HCT116 (cell line): ENCODE results near the gene PCDHGA4. TPM values are rescaled to one million over a fixed set of nuclear protein-coding genes. Genes with fewer than 3 reads are reported as not detected.
"Not testable (repeated sequence)": the region's sequence is repeated elsewhere in the genome, so short reads cannot be mapped to it uniquely, and the experiment has no call there.

Source experiments
- ATAC-seq: fragments of 200-7000 bp; cut with Tn5 transposase; 2 replicates; pipeline ENCODE4 v1.9.1; 2020; ENCODE audit warnings: mild to moderate bottlenecking, moderate library complexity
- BruUV-seq: library from RNA; stranded (reverse); fragments of 400-500 nt; replicated peaks from 2 replicates; lab custom pipeline; 2021; lab: Mats Ljungman, UMichigan
- CTCF ChIA-PET: fragments of 300-600 bp; sonication (Branson Sonifier 250); formaldehyde crosslinking; loops from one replicate; lab custom pipeline; 2021; ENCODE audit warnings: antibody characterized with exemption; lab: Charles Lee
- POLR2A ChIA-PET: fragments of 300-600, 350-600 bp; sonication (Branson Sonifier 250); formaldehyde crosslinking; loops from one replicate; lab custom pipeline; 2021; ENCODE audit warnings: antibody characterized with exemption; lab: Charles Lee
- RAD21 ChIA-PET, 2 experiments: fragments of 300-600 bp; sonication (Branson Sonifier 250); formaldehyde crosslinking; loops; one replicate each; lab custom pipeline; 2023; ENCODE audit warnings: low total read pairs in 2 of 2; ENCODE audit not compliant: uncharacterized antibody in 2 of 2, unreplicated experiment in 2 of 2, low non-redundant PET in 1 of 2; lab: Charles Lee
- DNase-seq: peaks from one replicate; pipeline ENCODE4 v3.0.0-alpha.2; 2010; ENCODE audit warnings: low read depth, low spot score
- H2AFZ ChIP-seq: fragments of 200-600 bp; shearing (Covaris generic), sonication (generic); 2 replicates; pipeline ENCODE4 v1.6.1; 2017; ENCODE audit warnings: low read depth, mixed run types, mixed read lengths, antibody characterized with exemption, low read length; ENCODE audit not compliant: poor library complexity, severe bottlenecking
- H3K27ac ChIP-seq: 2 replicates; pipeline ENCODE4 v1.5.1; 2012; ENCODE audit warnings: low read depth, low read length
- H3K27me3 ChIP-seq: fragments of 200-600 bp; sonication (generic); 2 replicates; pipeline ENCODE4 v1.6.1; 2016; ENCODE audit warnings: mixed run types, low read length, mixed read lengths; ENCODE audit not compliant: insufficient read depth
- H3K36me3 ChIP-seq, 2 experiments: fragments of 200-500 bp in 1 of 2; fragments of 200-600 bp in 1 of 2; sonication (Bioruptor generic) in 1 of 2; sonication (generic) in 1 of 2; 2 replicates each; pipeline versions ENCODE4 v1.5.1 to v1.6.1; 2014 to 2016; ENCODE audit warnings: low read length in 2 of 2, inconsistent platforms in 1 of 2, mixed read lengths in 1 of 2, mixed run types in 1 of 2; ENCODE audit not compliant: insufficient read depth in 2 of 2, control insufficient read depth in 1 of 2
- H3K4me1 ChIP-seq, 2 experiments: fragments of 200-600 bp in 1 of 2; sonication (generic) in 1 of 2; 2 replicates each; pipeline versions ENCODE4 v1.5.1 to v1.6.1; 2012 to 2017; ENCODE audit warnings: low read length in 2 of 2, inconsistent platforms in 1 of 2, mild to moderate bottlenecking in 1 of 2, mixed read lengths in 1 of 2, mixed run types in 1 of 2, moderate library complexity in 1 of 2; ENCODE audit not compliant: insufficient read depth in 2 of 2, control insufficient read depth in 1 of 2
- H3K4me2 ChIP-seq: fragments of 200-600 bp; sonication (generic); 2 replicates; pipeline ENCODE4 v1.6.1; 2017; ENCODE audit warnings: mixed run types, low read length, mixed read lengths
- H3K4me3 ChIP-seq, 2 experiments: fragments of 200-600 bp in 1 of 2; sonication (generic) in 1 of 2; replicated peaks in 1 of 2; 2 replicates each; pipeline ENCODE4 v1.5.1; 2011 to 2016; ENCODE audit warnings: low read length in 2 of 2, control low read depth in 1 of 2, low read depth in 1 of 2, mild to moderate bottlenecking in 1 of 2, mixed read lengths in 1 of 2, mixed run types in 1 of 2
- H3K79me2 ChIP-seq: fragments of 200-600 bp; sonication (generic); 2 replicates; pipeline ENCODE4 v1.6.1; 2017; ENCODE audit warnings: mild to moderate bottlenecking, mixed run types, low read length, moderate library complexity, mixed read lengths; ENCODE audit not compliant: insufficient read depth
- H3K9ac ChIP-seq: fragments of 200-600 bp; sonication (generic); 2 replicates; pipeline ENCODE4 v1.6.1; 2016; ENCODE audit warnings: low read length, mixed read lengths
- H3K9me2 ChIP-seq: fragments of 200-600 bp; sonication (generic), shearing (Covaris generic); 2 replicates; pipeline ENCODE4 v1.6.1; 2017; ENCODE audit warnings: mixed run types, mild to moderate bottlenecking, moderate library complexity; ENCODE audit not compliant: insufficient read depth
- H3K9me3 ChIP-seq, 2 experiments: fragments of 200-500 bp in 1 of 2; fragments of 200-600 bp in 1 of 2; sonication (Bioruptor generic) in 1 of 2; sonication (generic) in 1 of 2; 2 replicates each; pipeline ENCODE4 v1.6.1; 2014 to 2017; ENCODE audit warnings: low read length in 2 of 2, mixed read lengths in 2 of 2, inconsistent platforms in 1 of 2, low read depth in 1 of 2, mild to moderate bottlenecking in 1 of 2, mixed run types in 1 of 2, moderate library complexity in 1 of 2; ENCODE audit not compliant: control insufficient read depth in 1 of 2, insufficient read depth in 1 of 2
- H4K20me1 ChIP-seq: fragments of 200-600 bp; sonication (generic), shearing (Covaris generic); 2 replicates; pipeline ENCODE4 v1.6.1; 2017; ENCODE audit warnings: mixed run types, mild to moderate bottlenecking, moderate library complexity; ENCODE audit not compliant: insufficient read depth
- CBX3 ChIP-seq: IDR thresholded peaks from 2 replicates; pipeline ENCODE4 v1.6.1; 2012; ENCODE audit warnings: low read depth
- CTCF ChIP-seq, 3 experiments: fragments of 200-600 bp in 1 of 3; sonication (generic) in 1 of 3; IDR thresholded peaks in 2 of 3; conservative IDR thresholded peaks in 1 of 3; 2 replicates each; pipeline ENCODE4 v1.5.1; 2012 to 2017; ENCODE audit warnings: low read depth in 2 of 3, low read length in 2 of 3, antibody characterized with exemption in 1 of 3, borderline replicate concordance in 1 of 3, control low read depth in 1 of 3, mild to moderate bottlenecking in 1 of 3, mixed read lengths in 1 of 3, mixed run types in 1 of 3, moderate library complexity in 1 of 3; ENCODE audit not compliant: insufficient read depth in 1 of 3
- JUND ChIP-seq: IDR thresholded peaks from 2 replicates; pipeline ENCODE4 v1.6.1; 2012
- POLR2A ChIP-seq: IDR thresholded peaks from 2 replicates; pipeline ENCODE4 v1.7.0; 2011; ENCODE audit warnings: borderline replicate concordance; ENCODE audit not compliant: insufficient read depth, insufficient read length; ENCODE audit errors: extremely low read depth
- POLR2AphosphoS5 ChIP-seq: IDR thresholded peaks from 2 replicates; pipeline ENCODE4 v1.6.1; 2011; ENCODE audit warnings: mild to moderate bottlenecking, low read depth, low read length, moderate library complexity
- RAD21 ChIP-seq: IDR thresholded peaks from 2 replicates; pipeline ENCODE4 v1.6.1; 2012; ENCODE audit warnings: low read depth, mild to moderate bottlenecking
- REST ChIP-seq: IDR thresholded peaks from 2 replicates; pipeline ENCODE4 v1.6.1; 2012; ENCODE audit warnings: low read depth
- ZNF274 ChIP-seq: fragments of 200-500 bp; sonication (Bioruptor generic); IDR thresholded peaks from 2 replicates; pipeline ENCODE4 v1.6.1; 2014; ENCODE audit warnings: mild to moderate bottlenecking, low read depth, low read length, inconsistent platforms
- intact Hi-C: fragments of 100-400 bp; cut with micrococcal nuclease; formaldehyde crosslinking; loops from 2 replicates; pipeline ENCODE4 v1.10.0; 2022
- total RNA-seq: library from RNA; stranded (reverse); gene quantifications from one replicate; pipeline ENCODE4 v1.2.1, GENCODE V29; 2021; ENCODE audit not compliant: unreplicated experiment
- TF ChIP-seq, protein P1 (sequence below): IDR thresholded peaks from 2 replicates; pipeline ENCODE4 v1.6.1; 2011; ENCODE audit warnings: mild to moderate bottlenecking, low read length, moderate library complexity; ENCODE audit not compliant: insufficient replicate concordance; ENCODE audit errors: extremely low read depth

PCDHGA4 gene
- total RNA-seq, 1 experiment from 2014 or later, result not detected

- DNase-seq, RAD21 ChIA-PET, BruUV-seq, H3K27ac ChIP-seq, H3K27me3 ChIP-seq, H3K9me2 ChIP-seq, H4K20me1 ChIP-seq, H3K4me1 ChIP-seq, H3K79me2 ChIP-seq, CTCF ChIA-PET, H3K9ac ChIP-seq, intact Hi-C loops: not testable (repeated sequence)
- TF ChIP-seq CTCF (IDR thresholded peaks at IDR 0.05 in 2 of 3, conservative IDR thresholded peaks at IDR 0.05 in 1 of 3; ENCODE audit: borderline replicate concordance in 1 of 3, insufficient read depth in 1 of 3, low read depth in 2 of 3, low read length in 2 of 3), result peak in 1 of 3 experiments; percentile 21; a peak in 1 of 6 replicates
- TF ChIP-seq, all 23 proteins: peak for 1; not testable (repeated sequence) for 22
- H2AFZ ChIP-seq, H3K4me3 ChIP-seq, ATAC-seq, POLR2A ChIA-PET, H3K9me3 ChIP-seq, H3K4me2 ChIP-seq, H3K36me3 ChIP-seq: not testable (repeated sequence)
Observed at GRCh38 chr5:141375444-141376155, 20.8 kb downstream of the PCDHGA4 start.

- Histone ChIP-seq H3K36me3 (no peaks in the 10 kb centered on the region), H3K4me2 (no peak within 1 kb of the TSS), H2AFZ (no peak within 1 kb of the TSS), H3K9ac (no peak within 1 kb of the TSS), H3K9me2 (no peaks in the 10 kb centered on the region), H3K4me3 (no peak within 1 kb of the TSS), H4K20me1 (no peaks in the 10 kb centered on the region), H3K4me1 (no peaks in the 10 kb centered on the region), H3K79me2 (no peaks in the 10 kb centered on the region), H3K27ac (no peak within 1 kb of the TSS), H3K9me3 (no peaks in the 10 kb centered on the region; a peak in 2 of 4 replicates), H3K27me3 (no peaks in the 10 kb centered on the region)
- DNase-seq (no peak), ATAC-seq (no peak)
- ChIA-PET POLR2A (no interaction called here), RAD21 (no interaction called here), CTCF (no interaction called here)
- intact Hi-C loops, result no loop called here
- BruUV-seq, result no TSS peak
- TF ChIP-seq POLR2A, result no peak
- no peak for TF ChIP-seq CBX3
- no peak for TF ChIP-seq RAD21
- TF ChIP-seq REST, result no peak
- no peak for TF ChIP-seq JUND
- no peak for TF ChIP-seq ZNF274
- no peak for TF ChIP-seq POLR2AphosphoS5
- TF ChIP-seq, protein P1, sequence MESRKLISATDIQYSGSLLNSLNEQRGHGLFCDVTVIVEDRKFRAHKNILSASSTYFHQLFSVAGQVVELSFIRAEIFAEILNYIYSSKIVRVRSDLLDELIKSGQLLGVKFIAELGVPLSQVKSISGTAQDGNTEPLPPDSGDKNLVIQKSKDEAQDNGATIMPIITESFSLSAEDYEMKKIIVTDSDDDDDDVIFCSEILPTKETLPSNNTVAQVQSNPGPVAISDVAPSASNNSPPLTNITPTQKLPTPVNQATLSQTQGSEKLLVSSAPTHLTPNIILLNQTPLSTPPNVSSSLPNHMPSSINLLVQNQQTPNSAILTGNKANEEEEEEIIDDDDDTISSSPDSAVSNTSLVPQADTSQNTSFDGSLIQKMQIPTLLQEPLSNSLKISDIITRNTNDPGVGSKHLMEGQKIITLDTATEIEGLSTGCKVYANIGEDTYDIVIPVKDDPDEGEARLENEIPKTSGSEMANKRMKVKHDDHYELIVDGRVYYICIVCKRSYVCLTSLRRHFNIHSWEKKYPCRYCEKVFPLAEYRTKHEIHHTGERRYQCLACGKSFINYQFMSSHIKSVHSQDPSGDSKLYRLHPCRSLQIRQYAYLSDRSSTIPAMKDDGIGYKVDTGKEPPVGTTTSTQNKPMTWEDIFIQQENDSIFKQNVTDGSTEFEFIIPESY, result no peak
Observed at GRCh38 chr5:141382469-141383294, 27.9 kb downstream of the PCDHGA4 start, which contains the start of gene PCDHGA7. Gene PCDHGA7, plus strand, starts transcription at chr5:141382742. Its CDS starts 158 bp downstream, at chr5:141382900.
